ENCODE results near the gene ADAM17.

GRCh38 chr2:9543557-9543956 lies 12.1 kb downstream of the ADAM17 start:
- TF ChIP-seq EZH2 (IDR thresholded peaks at IDR 0.05; ENCODE audit: low read length, missing control alignments), result no peak
- TF ChIP-seq, protein P1, sequence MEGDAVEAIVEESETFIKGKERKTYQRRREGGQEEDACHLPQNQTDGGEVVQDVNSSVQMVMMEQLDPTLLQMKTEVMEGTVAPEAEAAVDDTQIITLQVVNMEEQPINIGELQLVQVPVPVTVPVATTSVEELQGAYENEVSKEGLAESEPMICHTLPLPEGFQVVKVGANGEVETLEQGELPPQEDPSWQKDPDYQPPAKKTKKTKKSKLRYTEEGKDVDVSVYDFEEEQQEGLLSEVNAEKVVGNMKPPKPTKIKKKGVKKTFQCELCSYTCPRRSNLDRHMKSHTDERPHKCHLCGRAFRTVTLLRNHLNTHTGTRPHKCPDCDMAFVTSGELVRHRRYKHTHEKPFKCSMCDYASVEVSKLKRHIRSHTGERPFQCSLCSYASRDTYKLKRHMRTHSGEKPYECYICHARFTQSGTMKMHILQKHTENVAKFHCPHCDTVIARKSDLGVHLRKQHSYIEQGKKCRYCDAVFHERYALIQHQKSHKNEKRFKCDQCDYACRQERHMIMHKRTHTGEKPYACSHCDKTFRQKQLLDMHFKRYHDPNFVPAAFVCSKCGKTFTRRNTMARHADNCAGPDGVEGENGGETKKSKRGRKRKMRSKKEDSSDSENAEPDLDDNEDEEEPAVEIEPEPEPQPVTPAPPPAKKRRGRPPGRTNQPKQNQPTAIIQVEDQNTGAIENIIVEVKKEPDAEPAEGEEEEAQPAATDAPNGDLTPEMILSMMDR (conservative IDR thresholded peaks at IDR 0.05 in 1 of 2, IDR thresholded peaks at IDR 0.05 in 1 of 2; ENCODE audit: low read depth in 1 of 2, low read length in 2 of 2), result no peak

All from fibroblast of lung (primary cell).